GM19351 (cell line): Measurements from ENCODE around the gene KRT82.
"Not testable (repeated sequence)": the region's sequence is repeated elsewhere in the genome, so short reads cannot be mapped to it uniquely, and the experiment has no call there.

Experiments used
- ATAC-seq: cut with Tn5 transposase; IDR thresholded peaks from one replicate; pipeline ENCODE4 v1.9.1; 2021; ENCODE audit warnings: mild to moderate bottlenecking, moderate library complexity; ENCODE audit not compliant: unreplicated experiment

The KRT82 gene

GRCh38 chr12:52347551-52348510, 58.3 kb downstream of the KRT82 start:
- no peak for ATAC-seq

GRCh38 chr12:52347016-52347415, 59.1 kb downstream of the KRT82 start:
- ATAC-seq: no peak

GRCh38 chr12:52346593-52346992, 59.5 kb downstream of the KRT82 start:
- no peak for ATAC-seq

GRCh38 chr12:52345041-52345440, 61.1 kb downstream of the KRT82 start:
- ATAC-seq: not testable (repeated sequence)

GRCh38 chr12:52344111-52344510, 62.0 kb downstream of the KRT82 start:
- no peak for ATAC-seq
